NCI-H748 treated with DMSO at 0.1 percent for 48 hours (cell line): Measurements from ENCODE around the gene FRS3.

Experiments used
- DNase-seq: peaks from one replicate; lab custom pipeline; 2025; lab: John Stamatoyannopoulos, UW

Gene FRS3

GRCh38 chr6:41791305-41791704 lies 11.6 kb upstream of the FRS3 start:
- no peak for DNase-seq

- no peak for DNase-seq
These were observed 10.3 kb upstream of the FRS3 start for GRCh38 chr6:41790045-41790444.

- no peak for DNase-seq
These were observed 9.7 kb upstream of the FRS3 start for GRCh38 chr6:41789390-41789724.

GRCh38 chr6:41787219-41787917 lies 7.7 kb upstream of the FRS3 start, which contains the start of gene TOMM6:
TSS of gene TOMM6 (plus strand) at chr6:41787694. CDS start at chr6:41787698, 4 bp downstream.
- peak; percentile 91 for DNase-seq

- peak; percentile 51 for DNase-seq
These were observed 6.9 kb upstream of the FRS3 start for GRCh38 chr6:41786451-41787218.

- DNase-seq, result no peak
These were observed 6.2 kb upstream of the FRS3 start for GRCh38 chr6:41785689-41786450.

- DNase-seq, result no peak
These were observed 5.6 kb upstream of the FRS3 start for GRCh38 chr6:41785254-41785653.

- no peak for DNase-seq
These were observed 5.0 kb upstream of the FRS3 start for GRCh38 chr6:41784581-41785171.

GRCh38 chr6:41783106-41783780 lies 3.5 kb upstream of the FRS3 start:
- DNase-seq, result no peak

- no peak for DNase-seq
These were observed 1.6 kb upstream of the FRS3 start for GRCh38 chr6:41781366-41781730.

- no peak for DNase-seq
These were observed 1.1 kb upstream of the FRS3 start, which contains the start of gene PRICKLE4 for GRCh38 chr6:41780551-41781365. TSS of gene PRICKLE4 (plus strand) at chr6:41780782. CDS start at chr6:41783474, 2,692 bp downstream.

- no peak for DNase-seq
These were observed 364 bp downstream of the FRS3 start for GRCh38 chr6:41779336-41779735.

GRCh38 chr6:41778895-41779294 lies 805 bp downstream of the FRS3 start:
- DNase-seq, result no peak

- DNase-seq, result no peak
These were observed 2.0 kb downstream of the FRS3 start for GRCh38 chr6:41777551-41778285.

- DNase-seq, result no peak
These were observed 4.3 kb downstream of the FRS3 start for GRCh38 chr6:41775293-41775882.

- DNase-seq, result no peak
These were observed 4.9 kb downstream of the FRS3 start for GRCh38 chr6:41774841-41775240.

- DNase-seq, result no peak
These were observed 8.4 kb downstream of the FRS3 start for GRCh38 chr6:41771058-41771983.

GRCh38 chr6:41770381-41771057 lies 9.2 kb downstream of the FRS3 start:
- no peak for DNase-seq
